OCI-LY3 (cell line): ENCODE measurements around the gene IGF2.

ENCODE experiments used
- EZH2phosphoT487 ChIP-seq: fragments of 200-600 bp; shearing (Covaris generic); IDR thresholded peaks from 2 replicates; pipeline ENCODE4 v1.6.1; 2018; ENCODE audit warnings: antibody characterized with exemption, mixed run types, low read depth
- TF ChIP-seq, protein P1 (sequence below): fragments of 200-600, 300-600 bp; sonication (generic); IDR thresholded peaks from 2 replicates; pipeline ENCODE4 v1.5.1; 2014; ENCODE audit warnings: antibody characterized with exemption, low read length, low read depth

DNA sequence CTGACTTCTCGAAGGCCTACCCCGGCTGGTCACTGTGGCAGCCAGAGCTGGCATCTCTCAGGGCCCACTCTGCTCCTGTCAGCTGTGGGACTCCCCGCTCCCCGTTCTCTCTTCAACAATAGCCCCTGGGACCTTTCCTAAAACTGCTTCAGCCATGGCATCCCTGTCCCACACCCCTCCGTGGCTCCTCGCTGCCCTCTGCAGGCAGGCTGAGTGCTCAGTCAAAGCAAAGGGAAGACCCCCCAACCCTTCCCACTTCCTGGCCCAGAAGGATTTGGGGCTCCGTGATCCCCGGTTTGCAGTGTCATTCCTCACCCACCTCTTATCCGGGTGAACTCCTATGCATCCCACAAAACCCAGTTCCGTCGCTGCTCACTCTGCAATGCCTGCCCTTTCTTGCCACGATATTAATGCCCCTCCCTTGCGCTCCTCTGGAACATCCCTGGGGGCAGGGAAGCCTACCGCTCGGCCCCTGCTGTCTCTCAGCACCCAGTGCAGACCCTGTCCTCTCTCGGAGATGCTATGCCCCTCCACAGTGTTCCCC, 34.0 kb upstream of the IGF2 start:
- TF ChIP-seq, protein P1, sequence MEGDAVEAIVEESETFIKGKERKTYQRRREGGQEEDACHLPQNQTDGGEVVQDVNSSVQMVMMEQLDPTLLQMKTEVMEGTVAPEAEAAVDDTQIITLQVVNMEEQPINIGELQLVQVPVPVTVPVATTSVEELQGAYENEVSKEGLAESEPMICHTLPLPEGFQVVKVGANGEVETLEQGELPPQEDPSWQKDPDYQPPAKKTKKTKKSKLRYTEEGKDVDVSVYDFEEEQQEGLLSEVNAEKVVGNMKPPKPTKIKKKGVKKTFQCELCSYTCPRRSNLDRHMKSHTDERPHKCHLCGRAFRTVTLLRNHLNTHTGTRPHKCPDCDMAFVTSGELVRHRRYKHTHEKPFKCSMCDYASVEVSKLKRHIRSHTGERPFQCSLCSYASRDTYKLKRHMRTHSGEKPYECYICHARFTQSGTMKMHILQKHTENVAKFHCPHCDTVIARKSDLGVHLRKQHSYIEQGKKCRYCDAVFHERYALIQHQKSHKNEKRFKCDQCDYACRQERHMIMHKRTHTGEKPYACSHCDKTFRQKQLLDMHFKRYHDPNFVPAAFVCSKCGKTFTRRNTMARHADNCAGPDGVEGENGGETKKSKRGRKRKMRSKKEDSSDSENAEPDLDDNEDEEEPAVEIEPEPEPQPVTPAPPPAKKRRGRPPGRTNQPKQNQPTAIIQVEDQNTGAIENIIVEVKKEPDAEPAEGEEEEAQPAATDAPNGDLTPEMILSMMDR, result peak; percentile 44
- TF ChIP-seq EZH2phosphoT487, result no peak
